GM19239 (cell line): ENCODE results near the gene LYSMD3.
"Not testable (repeated sequence)": the region's sequence is repeated elsewhere in the genome, so short reads cannot be mapped to it uniquely, and the experiment has no call there.

Experiments used
- DNase-seq: peaks from one replicate; pipeline ENCODE4 v3.0.0; 2011; ENCODE audit warnings: low spot score; ENCODE audit not compliant: insufficient read length
- FAIRE-seq: peaks from 2 replicates; lab custom pipeline; 2011; peaks lifted over from hg19 to GRCh38; lab: Jason Lieb, UNC

LYSMD3 gene

DNA sequence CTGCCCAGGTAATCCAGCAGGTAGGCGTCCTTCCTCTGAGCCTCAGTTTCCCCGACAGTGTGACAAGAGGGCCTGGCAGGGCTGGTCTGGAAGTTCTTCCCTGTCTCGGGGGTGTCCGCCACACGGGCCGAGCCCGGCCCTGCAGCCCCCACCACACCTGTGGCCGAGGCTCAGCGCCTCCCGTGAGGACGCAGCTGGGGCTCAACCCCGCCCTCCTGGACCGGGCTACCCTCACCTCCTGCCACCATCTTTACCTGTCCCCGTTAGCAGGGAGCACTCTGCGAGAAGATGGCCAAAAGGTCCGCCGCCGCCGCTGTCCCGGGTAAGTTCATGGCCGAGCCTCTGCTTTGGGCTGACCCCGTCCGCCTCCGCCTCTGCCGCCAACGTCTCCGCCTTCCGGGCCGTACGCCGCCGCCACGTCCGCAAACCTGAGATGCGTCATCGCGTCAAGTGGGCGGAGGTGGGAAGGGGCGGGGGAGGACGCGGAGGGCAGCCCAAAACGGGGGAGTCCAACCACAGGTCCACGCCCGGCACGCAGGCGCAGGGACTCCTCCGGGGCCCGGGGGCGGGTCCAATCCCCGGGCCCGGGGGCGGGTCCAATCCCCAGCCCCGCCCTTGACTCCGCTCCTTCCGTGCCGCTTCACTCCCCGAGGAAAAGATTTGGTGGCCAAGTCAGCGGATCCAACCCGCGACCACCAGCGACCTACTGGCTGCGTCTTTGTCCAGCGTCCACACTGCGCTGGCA lies at the start of gene LYSMD3:
TSS of gene LYSMD3 (minus strand) at position 391 of the 745 bp plus-strand sequence. CDS start 4,295 bp downstream, outside the sequence.
- FAIRE-seq = peak; percentile 91
- DNase-seq = peak; percentile 76

GRCh38 chr5:90576566-90576965 lies 47.2 kb upstream of the LYSMD3 start:
- FAIRE-seq, DNase-seq: not testable (repeated sequence)

DNA sequence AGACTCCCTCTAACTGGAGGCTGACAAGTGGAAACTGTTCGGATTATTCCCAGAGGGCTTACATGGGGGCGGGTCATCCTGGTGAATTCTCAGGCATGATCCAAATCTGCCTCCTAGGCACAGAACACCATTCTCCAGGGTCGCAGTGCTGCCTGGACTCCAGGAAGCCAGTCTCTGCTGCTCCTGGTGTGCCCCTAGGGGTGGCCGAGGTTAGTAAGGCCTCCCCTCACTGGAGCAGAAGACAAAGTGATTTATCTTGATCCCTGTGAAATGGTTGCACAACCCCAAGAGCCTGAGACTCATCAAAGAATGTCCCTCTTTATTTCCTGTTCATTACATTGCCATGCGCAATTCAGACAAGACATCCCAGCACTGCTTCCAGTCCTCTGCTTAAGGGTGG lies 46.3 kb upstream of the LYSMD3 start:
- no peak for FAIRE-seq
- no peak for DNase-seq

DNA sequence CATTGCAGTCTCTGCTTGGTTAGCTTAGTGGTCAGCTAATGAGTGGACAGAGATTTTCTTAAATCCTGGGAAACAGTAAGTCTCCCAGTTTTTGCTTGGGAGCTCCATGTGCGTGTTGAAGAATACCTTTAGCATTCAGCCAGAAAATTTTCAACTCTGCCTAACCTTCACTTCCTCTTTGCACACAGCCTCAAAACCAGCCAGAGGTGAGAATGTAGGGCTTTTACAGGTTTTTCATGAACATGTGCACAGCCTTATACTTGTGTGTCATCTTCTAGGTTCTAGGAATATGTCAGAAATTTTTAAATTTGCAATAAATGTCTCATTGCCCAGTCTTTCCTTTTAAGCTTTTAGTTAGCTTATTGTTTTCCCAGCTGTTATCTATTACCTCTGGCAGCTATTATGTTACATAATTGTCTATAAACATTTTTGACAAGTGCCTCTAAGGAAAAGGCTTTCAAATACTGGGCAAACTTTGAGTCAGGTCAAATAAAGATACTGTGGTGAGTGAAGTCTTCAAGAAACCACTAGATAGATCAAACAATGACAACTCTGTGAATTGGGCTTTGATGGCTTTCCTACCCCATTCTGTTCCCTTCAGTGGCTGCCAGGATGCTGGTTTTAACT lies 41.9 kb upstream of the LYSMD3 start:
- no peak for FAIRE-seq
- DNase-seq = no peak

DNA sequence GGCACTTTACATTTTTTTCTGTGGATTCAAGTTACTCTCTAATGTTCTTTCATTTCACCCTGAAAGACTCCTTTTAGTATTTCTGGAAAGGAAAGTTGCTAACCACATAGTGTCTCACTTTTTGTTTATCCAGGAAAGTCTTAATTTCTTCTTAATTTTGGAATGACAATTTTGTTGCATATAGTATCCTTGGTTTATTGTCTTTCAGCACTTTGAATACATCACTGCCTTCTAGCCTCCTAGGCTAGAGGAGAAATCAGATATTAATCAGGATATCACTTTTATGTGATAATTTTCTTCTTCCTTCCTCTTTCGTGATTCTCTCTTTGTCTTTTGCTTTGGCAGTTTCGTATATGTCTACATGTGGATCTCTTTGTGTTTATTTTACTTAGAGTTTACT lies 40.6 kb upstream of the LYSMD3 start:
- no peak for FAIRE-seq
- DNase-seq = no peak

DNA sequence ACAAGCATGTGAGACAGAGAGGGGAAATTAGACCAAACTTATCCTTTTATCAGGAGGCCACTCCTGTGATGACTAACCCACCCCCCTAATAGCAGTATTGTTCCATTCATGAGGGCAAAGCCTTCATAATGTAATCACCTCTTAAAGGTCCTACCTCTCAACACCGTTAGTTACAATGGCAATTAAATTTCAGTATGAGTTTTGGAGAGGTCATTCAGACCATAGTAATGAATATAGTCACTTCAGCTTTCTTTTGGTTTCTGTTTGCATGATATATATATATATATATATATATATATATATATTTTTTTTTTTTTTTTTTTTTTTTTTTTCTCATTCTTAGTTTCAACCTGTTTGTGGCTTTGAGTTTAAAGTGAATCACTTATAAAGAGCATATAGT lies 39.7 kb upstream of the LYSMD3 start:
- DNase-seq (no peak), FAIRE-seq (no peak)

GRCh38 chr5:90565491-90565890 lies 36.1 kb upstream of the LYSMD3 start:
- DNase-seq (no peak), FAIRE-seq (no peak)

- no peak for DNase-seq
- no peak for FAIRE-seq
Measured at GRCh38 chr5:90563108-90563507, 33.7 kb upstream of the LYSMD3 start.

GRCh38 chr5:90562341-90562740 lies 33.0 kb upstream of the LYSMD3 start:
- FAIRE-seq (no peak), DNase-seq (no peak)

GRCh38 chr5:90561766-90562165 lies 32.4 kb upstream of the LYSMD3 start:
- FAIRE-seq (no peak), DNase-seq (no peak)

GRCh38 chr5:90560771-90561170 lies 31.4 kb upstream of the LYSMD3 start:
- no peak for FAIRE-seq
- no peak for DNase-seq

DNA sequence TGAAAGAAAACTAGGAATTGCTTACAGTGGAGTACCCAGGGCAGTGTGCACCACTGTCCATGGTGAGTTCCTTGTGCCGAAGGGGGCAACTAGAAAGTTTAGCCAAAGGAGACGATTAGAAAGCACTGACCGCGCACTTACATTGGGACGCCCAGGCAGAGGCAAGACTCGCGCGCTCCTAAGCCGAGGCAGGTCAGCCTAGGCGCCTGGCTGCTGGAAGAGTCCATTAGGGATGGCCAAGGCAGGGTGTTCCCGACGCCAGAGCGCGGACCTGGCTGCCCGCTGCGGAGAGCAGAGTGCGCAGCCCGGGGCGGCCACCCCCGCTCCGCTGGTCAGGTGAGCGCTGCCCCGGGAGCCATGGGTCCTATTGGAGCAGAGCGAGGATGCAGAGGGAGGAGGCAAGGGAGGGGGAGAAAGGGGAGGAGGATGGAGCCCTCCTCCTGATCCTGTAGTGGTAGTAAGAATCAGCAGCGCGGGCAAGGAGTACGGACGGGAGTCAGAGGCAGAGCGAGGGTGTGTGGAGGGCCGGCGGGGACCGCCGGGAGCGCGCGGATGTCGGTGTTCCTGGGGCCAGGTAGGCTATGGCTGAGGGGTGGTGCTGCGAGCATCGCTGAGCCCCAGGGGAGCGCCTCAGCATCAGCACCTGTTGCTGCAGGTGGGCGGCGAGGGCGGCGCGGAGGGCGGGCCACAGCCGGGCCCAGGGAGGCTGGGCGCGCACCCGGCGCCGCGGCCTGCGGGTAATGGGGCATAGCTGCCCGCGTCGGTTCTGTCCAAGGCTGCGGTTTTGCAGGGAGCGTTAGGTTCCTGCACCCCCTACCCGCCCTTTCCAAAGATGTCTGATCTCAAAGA lies 29.2 kb upstream of the LYSMD3 start, which contains the start of gene ADGRV1:
TSS of gene ADGRV1 (plus strand) at position 454 of the 849 bp plus-strand sequence. CDS start at position 553, 99 bp downstream.
- FAIRE-seq = no peak
- DNase-seq = no peak

GRCh38 chr5:90557871-90558270 lies 28.5 kb upstream of the LYSMD3 start:
- DNase-seq (no peak), FAIRE-seq (no peak)

GRCh38 chr5:90557391-90557790 lies 28.0 kb upstream of the LYSMD3 start:
- FAIRE-seq = no peak

DNA sequence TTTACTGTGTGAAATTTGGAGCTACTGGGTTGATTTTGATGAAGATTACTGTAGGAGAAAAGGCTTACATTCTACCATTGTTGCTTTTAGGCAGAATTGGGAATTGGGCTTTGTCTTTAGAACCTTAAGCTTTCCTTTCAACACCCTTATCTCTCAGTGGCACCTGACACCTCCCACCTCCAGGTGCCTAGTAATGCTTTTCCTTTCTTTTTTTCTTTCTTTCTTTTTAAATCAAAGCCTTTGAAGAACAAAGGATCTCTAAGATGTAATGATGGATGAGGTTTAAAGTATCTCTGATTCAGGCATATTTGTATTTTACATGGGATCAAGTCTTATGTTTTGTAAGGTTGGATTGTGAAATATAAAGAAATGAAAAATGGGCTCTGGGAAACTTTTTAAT lies 26.3 kb upstream of the LYSMD3 start:
- DNase-seq = no peak
- FAIRE-seq = no peak

More at GRCh38 chr5:90557391-90557790, 28.0 kb upstream of the LYSMD3 start:
- no peak for DNase-seq

- FAIRE-seq (no peak), DNase-seq (no peak)
Measured at GRCh38 chr5:90554358-90555006, 25.1 kb upstream of the LYSMD3 start.

DNA sequence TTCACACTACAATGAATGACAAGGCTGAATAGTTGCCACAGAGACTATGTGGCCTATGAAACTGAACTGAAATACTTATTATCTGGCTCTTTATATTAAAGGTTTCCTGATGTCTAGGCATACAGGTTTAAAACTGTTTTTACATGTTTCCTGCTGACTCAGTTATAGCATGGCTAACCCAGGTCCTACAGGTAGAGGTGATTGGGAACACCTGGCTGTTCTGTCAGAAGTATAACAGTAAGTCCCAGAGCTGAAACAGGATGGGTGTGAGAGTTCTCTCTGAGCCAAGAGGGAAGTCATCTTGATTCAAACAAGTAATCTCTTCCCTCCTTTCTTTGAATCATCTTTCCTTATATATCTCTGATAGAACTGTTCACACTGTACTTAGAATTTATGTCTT lies 24.3 kb upstream of the LYSMD3 start:
- no peak for DNase-seq
- FAIRE-seq = no peak

DNA sequence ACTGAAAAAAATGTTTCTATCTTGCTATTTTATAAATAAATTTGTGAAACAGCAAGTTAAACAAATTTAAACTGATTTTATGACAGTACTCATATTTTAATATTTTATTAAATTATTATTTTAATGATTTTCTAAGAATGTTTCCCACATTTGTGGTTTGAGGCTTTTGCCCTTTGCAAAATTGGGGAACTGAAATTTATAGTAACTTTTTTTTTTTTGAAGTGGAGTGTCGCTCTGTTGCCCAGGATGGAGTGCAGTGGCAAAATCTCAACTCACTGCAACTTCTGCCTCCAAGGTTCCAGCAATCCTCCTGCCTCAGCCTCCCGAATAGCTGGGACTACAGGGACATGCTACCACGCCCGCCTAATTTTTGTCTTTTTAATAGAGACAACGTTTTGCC lies 22.0 kb upstream of the LYSMD3 start:
- no peak for DNase-seq
- FAIRE-seq = no peak

DNA sequence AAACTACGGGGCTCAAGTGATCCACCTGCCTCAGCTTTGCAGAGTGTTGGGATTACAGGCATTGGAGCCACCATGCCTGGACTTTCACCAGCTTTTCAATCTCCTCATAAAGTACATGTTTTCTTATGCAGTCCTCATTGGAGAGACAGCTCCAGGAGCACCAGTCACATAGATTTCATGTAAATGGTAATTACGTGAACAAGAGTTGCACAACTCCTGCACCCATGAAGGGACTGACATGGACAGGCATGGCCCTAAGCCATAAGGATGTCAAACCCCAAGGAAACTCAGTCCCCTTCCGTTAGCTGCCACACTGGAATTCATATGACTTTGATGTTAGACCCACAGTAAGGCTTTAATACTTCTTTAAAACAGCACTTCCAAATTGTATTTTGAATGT lies 21.6 kb upstream of the LYSMD3 start:
- no peak for FAIRE-seq
- no peak for DNase-seq

GRCh38 chr5:90549729-90550275 lies 20.4 kb upstream of the LYSMD3 start:
- FAIRE-seq = no peak
- no peak for DNase-seq
